Panc1 (cell line): ENCODE measurements around the gene KLK5. TPM values are rescaled to one million over a fixed set of nuclear protein-coding genes. Genes with fewer than 3 reads are reported as not detected.

Experiments
- ATAC-seq: fragments of 200-7000 bp; cut with Tn5 transposase; 2 replicates; pipeline ENCODE4 v1.9.1; 2020; ENCODE audit warnings: mild to moderate bottlenecking, moderate library complexity
- BruUV-seq: library from RNA; stranded (reverse); fragments of 400-500 nt; replicated peaks from 2 replicates; lab custom pipeline; 2021; lab: Mats Ljungman, UMichigan
- CTCF ChIA-PET: fragments of 300-600 bp; sonication (Branson Sonifier 250); formaldehyde crosslinking; loops from one replicate; lab custom pipeline; 2022; ENCODE audit warnings: antibody characterized with exemption; lab: Charles Lee
- POLR2A ChIA-PET: fragments of 300-600 bp; sonication (Branson Sonifier 250); formaldehyde crosslinking; loops from one replicate; lab custom pipeline; 2022; ENCODE audit warnings: antibody characterized with exemption; lab: Charles Lee
- DNase-seq: peaks from one replicate; pipeline ENCODE4 v3.0.0-alpha.2; 2010; ENCODE audit warnings: low read depth, low spot score
- H3K27ac ChIP-seq: 2 replicates; pipeline ENCODE4 v1.5.1; 2011; ENCODE audit warnings: mild to moderate bottlenecking, low read length, inconsistent platforms
- H3K27me3 ChIP-seq: fragments of 200-500 bp; sonication (Bioruptor generic); 2 replicates; pipeline ENCODE4 v1.6.0; 2014; ENCODE audit warnings: low read length, inconsistent platforms; ENCODE audit not compliant: control insufficient read depth, insufficient read depth
- H3K36me3 ChIP-seq: fragments of 200-500 bp; sonication (Bioruptor generic); 2 replicates; pipeline ENCODE4 v1.5.1; 2014; ENCODE audit warnings: inconsistent platforms, mild to moderate bottlenecking, low read length, moderate library complexity; ENCODE audit not compliant: control insufficient read depth, insufficient read depth
- H3K4me1 ChIP-seq: 2 replicates; pipeline ENCODE4 v1.5.1; 2011; ENCODE audit warnings: inconsistent platforms, mild to moderate bottlenecking, low read length, moderate library complexity; ENCODE audit not compliant: control insufficient read depth, insufficient read depth
- H3K4me3 ChIP-seq, 2 experiments: 2 replicates each; pipeline ENCODE4 v1.5.1; 2011 to 2012; ENCODE audit warnings: low read depth in 2 of 2, low read length in 2 of 2, mild to moderate bottlenecking in 2 of 2, inconsistent platforms in 1 of 2, moderate library complexity in 1 of 2
- H3K9me3 ChIP-seq: fragments of 200-500 bp; sonication (Bioruptor generic); 2 replicates; pipeline ENCODE4 v1.5.1; 2014; ENCODE audit warnings: low read depth, mild to moderate bottlenecking, inconsistent platforms, low read length, moderate library complexity; ENCODE audit not compliant: control insufficient read depth, insufficient read depth
- CTCF ChIP-seq: fragments of 450-650 bp; IDR thresholded peaks from 2 replicates; pipeline ENCODE4 v1.5.1; 2017; ENCODE audit warnings: mild to moderate bottlenecking
- POLR2AphosphoS5 ChIP-seq: IDR thresholded peaks from 2 replicates; pipeline ENCODE4 v1.6.1; 2012; ENCODE audit warnings: mild to moderate bottlenecking, low read depth, low read length, moderate library complexity
- REST ChIP-seq, 2 experiments: IDR thresholded peaks; 2 replicates each; pipeline ENCODE4 v1.6.1; 2011 to 2012; ENCODE audit warnings: low read depth in 2 of 2, control low read depth in 1 of 2, low read length in 1 of 2, mild to moderate bottlenecking in 1 of 2, moderate library complexity in 1 of 2; ENCODE audit not compliant: insufficient read depth in 1 of 2
- SIN3A ChIP-seq: IDR thresholded peaks from 2 replicates; pipeline ENCODE4 v1.6.1; 2012; ENCODE audit warnings: low read depth, mild to moderate bottlenecking, low read length, moderate library complexity, borderline replicate concordance; ENCODE audit not compliant: insufficient read depth
- TCF7L2 ChIP-seq: IDR thresholded peaks from 2 replicates; pipeline ENCODE4 v1.6.1; 2011; ENCODE audit warnings: mild to moderate bottlenecking, low read depth, low read length, inconsistent platforms
- in situ Hi-C: cut with HindIII; loops from 2 replicates; pipeline ENCODE4 v1.10.0; 2016; ENCODE audit warnings: low sequenced_read_pairs, low pct_unique_long_range_greater_than_20kb
- intact Hi-C: fragments of 100-400 bp; cut with micrococcal nuclease; formaldehyde crosslinking; loops from one replicate; pipeline ENCODE4 v1.10.0; 2022; ENCODE audit not compliant: unreplicated experiment
- total RNA-seq: library from RNA; stranded (reverse); gene quantifications from one replicate; pipeline ENCODE4 v1.2.1, GENCODE V29; 2021; ENCODE audit not compliant: unreplicated experiment

The KLK5 gene
- total RNA-seq, 1 experiment from 2014 or later, result not detected

GRCh38 chr19:50906217-50906616 is 46.6 kb downstream of the KLK5 start:
- intact Hi-C loops (no loop called here), in situ Hi-C loops (no loop called here)
- no TSS peak for BruUV-seq
- no peaks in the 10 kb centered on the region; the same call in 1 of the 2 replicates for H3K27me3 ChIP-seq
- H3K4me1 ChIP-seq, result no peaks in the 10 kb centered on the region
- ChIA-PET CTCF (no interaction called here), POLR2A (no interaction called here)
- H3K4me3 ChIP-seq, result no peak overlapping the region
- no peak for DNase-seq
- H3K27ac ChIP-seq, result no peak overlapping the region
- ATAC-seq, result no peak
- H3K9me3 ChIP-seq, result no peaks in the 10 kb centered on the region
- no peaks in the 10 kb centered on the region for H3K36me3 ChIP-seq
- TF ChIP-seq REST (IDR thresholded peaks at IDR 0.05; ENCODE audit: insufficient read depth in 1 of 2, low read depth in 2 of 2, low read length in 1 of 2), result no peak
- TF ChIP-seq CTCF, result peak; percentile 51; the same call in 1 of the 2 replicates
- TF ChIP-seq TCF7L2, result no peak
- TF ChIP-seq SIN3A, result no peak

- ATAC-seq, result no peak
- in situ Hi-C loops, result no loop called here
- intact Hi-C loops, result no loop called here
- CTCF ChIA-PET, result no interaction called here
- no peaks in the 10 kb centered on the region; the same call in 1 of the 2 replicates for H3K27me3 ChIP-seq
- no peaks in the 10 kb centered on the region for H3K4me1 ChIP-seq
- TF ChIP-seq SIN3A (no peak), POLR2AphosphoS5 (no peak), REST (IDR thresholded peaks at IDR 0.05; ENCODE audit: insufficient read depth in 1 of 2, low read depth in 2 of 2, low read length in 1 of 2) (no peak), CTCF (no peak), TCF7L2 (no peak)
- H3K36me3 ChIP-seq, result no peaks in the 10 kb centered on the region
- BruUV-seq, result no TSS peak
- no peak for DNase-seq
- H3K4me3 ChIP-seq, result no peak overlapping the region
- POLR2A ChIA-PET, result no interaction called here
- no peaks in the 10 kb centered on the region for H3K9me3 ChIP-seq
- H3K27ac ChIP-seq, result no peak overlapping the region
Measured at GRCh38 chr19:50902640-50903039, 50.2 kb downstream of the KLK5 start.
